Transverse colon (tissue), 4 donors: ENCODE measurements around the gene CDK4.

Source experiments
- CTCF ChIP-seq, 5 experiments: fragments of 200-600 bp in 3 of 5; fragments of 450-650 bp in 2 of 5; sonication (generic) in 3 of 5; IDR thresholded peaks; 1 replicate in 2 of 5; 2 replicates in 3 of 5; pipeline ENCODE4 v1.5.1; 2016 to 2017; ENCODE audit warnings: antibody characterized with exemption in 5 of 5, inconsistent platforms in 3 of 5, mild to moderate bottlenecking in 2 of 5, moderate library complexity in 1 of 5
- EP300 ChIP-seq: sonication (generic); formaldehyde crosslinking; IDR thresholded peaks from one replicate; pipeline ENCODE4 v1.6.1; 2017; ENCODE audit warnings: antibody characterized with exemption, low read depth
- POLR2A ChIP-seq: fragments of 450-650 bp; IDR thresholded peaks from one replicate; pipeline ENCODE4 v1.6.1; 2016; ENCODE audit warnings: antibody characterized with exemption, mild to moderate bottlenecking, moderate library complexity
- POLR2AphosphoS5 ChIP-seq, 3 donors: sonication (generic); formaldehyde crosslinking; IDR thresholded peaks; one replicate each; pipeline ENCODE4 v1.6.1; 2016; ENCODE audit warnings: antibody characterized with exemption in 3 of 3

- TF ChIP-seq POLR2AphosphoS5 (IDR thresholded peaks at IDR 0.05): no peak
- no peak for TF ChIP-seq CTCF (IDR thresholded peaks at IDR 0.05)
- TF ChIP-seq POLR2A: no peak
- TF ChIP-seq EP300: no peak
Observed at GRCh38 chr12:57713209-57713608, 38.9 kb downstream of the CDK4 start.
